Body of pancreas (tissue), 4 donors: ENCODE data around the gene CHN2.

Experiments
- CTCF ChIP-seq, 7 experiments: fragments of 450-650 bp in 4 of 7; fragments of 200-600 bp in 3 of 7; sonication (generic) in 3 of 7; IDR thresholded peaks; one replicate each; pipeline ENCODE4 v1.5.1; 2016 to 2019; ENCODE audit warnings: antibody characterized with exemption in 7 of 7
- POLR2A ChIP-seq, 3 donors: fragments of 450-650 bp; IDR thresholded peaks; one replicate each; pipeline ENCODE4 v1.6.1; 2016; ENCODE audit warnings: antibody characterized with exemption in 3 of 3, mild to moderate bottlenecking in 2 of 3

GRCh38 chr7:29284696-29285443 lies 90.3 kb downstream of the CHN2 start:
- no peak for TF ChIP-seq CTCF (IDR thresholded peaks at IDR 0.05)
- no peak for TF ChIP-seq POLR2A (IDR thresholded peaks at IDR 0.05)
